K562 (cell line): ENCODE data around the gene CAPN7. TPM values are rescaled to one million over a fixed set of nuclear protein-coding genes. Genes with fewer than 3 reads are reported as not detected.

Source experiments
- C11orf30 ChIP-seq: fragments of 450-650 bp; IDR thresholded peaks from 2 replicates; pipeline ENCODE4 v1.6.1; 2016; ENCODE audit warnings: low read depth, mild to moderate bottlenecking
- CREB1 ChIP-seq, 2 experiments: sonication (generic) in 1 of 2; formaldehyde crosslinking in 1 of 2; IDR thresholded peaks; 2 replicates each; pipeline versions ENCODE4 v1.6.1 to v1.8.0; 2012 to 2022; ENCODE audit warnings: inconsistent platforms in 1 of 2, mild to moderate bottlenecking in 1 of 2, missing genetic modification reagents in 1 of 2, moderate library complexity in 1 of 2
- CREB5 ChIP-seq: fragments of 250-450 bp; sonication (Bioruptor Pico); IDR thresholded peaks from 2 replicates; pipeline ENCODE4 v1.5.0; 2020; ENCODE audit warnings: mild to moderate bottlenecking
- CTBP1 ChIP-seq: fragments of 450-650 bp; IDR thresholded peaks from 2 replicates; pipeline ENCODE4 v1.6.1; 2016; ENCODE audit warnings: borderline replicate concordance
- E2F3 ChIP-seq: fragments of 250-450 bp; sonication (Bioruptor Pico); IDR thresholded peaks from 2 replicates; pipeline ENCODE4 v1.4.0; 2020; ENCODE audit warnings: mild to moderate bottlenecking
- ELF1 ChIP-seq: fragments of 200-800 bp; sonication (Bioruptor generic); IDR thresholded peaks from 2 replicates; pipeline ENCODE4 v1.6.1; 2016; ENCODE audit warnings: missing genetic modification characterization, missing compliant biosample characterization
- ERF ChIP-seq: fragments of 450-650 bp; formaldehyde crosslinking; IDR thresholded peaks from 2 replicates; pipeline ENCODE4 v1.4.0; 2020; ENCODE audit warnings: mild to moderate bottlenecking, mixed read lengths
- ID3 ChIP-seq, 2 experiments: fragments of 250-450 bp in 1 of 2; fragments of 450-650 bp in 1 of 2; sonication (Bioruptor Pico) in 1 of 2; IDR thresholded peaks; 2 replicates each; pipeline versions ENCODE4 v1.6.1 to v1.8.0; 2016 to 2021; ENCODE audit warnings: mild to moderate bottlenecking in 2 of 2, moderate library complexity in 2 of 2, missing compliant biosample characterization in 1 of 2, missing genetic modification characterization in 1 of 2
- KDM4B ChIP-seq, 2 experiments: fragments of 450-650 bp in 1 of 2; sonication (generic) in 1 of 2; IDR thresholded peaks; 2 replicates each; pipeline ENCODE4 v1.6.1; 2016 to 2017; ENCODE audit warnings: borderline replicate concordance in 2 of 2, antibody characterized with exemption in 1 of 2, low read depth in 1 of 2, mild to moderate bottlenecking in 1 of 2
- MEIS2 ChIP-seq: fragments of 450-650 bp; IDR thresholded peaks from 2 replicates; pipeline ENCODE4 v1.6.1; 2014; ENCODE audit warnings: mild to moderate bottlenecking; ENCODE audit not compliant: partially characterized antibody
- MTA1 ChIP-seq: fragments of 450-650 bp; IDR thresholded peaks from 2 replicates; pipeline ENCODE4 v1.6.1; 2017; ENCODE audit warnings: borderline replicate concordance
- NEUROD1 ChIP-seq: fragments of 150-350 bp; IDR thresholded peaks from 2 replicates; pipeline ENCODE4 v1.6.1; 2014; ENCODE audit warnings: borderline replicate concordance, low read length, low read depth; ENCODE audit not compliant: partially characterized antibody
- SMARCC2 ChIP-seq: fragments of 450-650 bp; IDR thresholded peaks from 2 replicates; pipeline ENCODE4 v1.6.1; 2017; ENCODE audit warnings: antibody characterized with exemption, moderate library complexity, mild to moderate bottlenecking, low read depth
- SRSF3 ChIP-seq: fragments of 200-400 bp; formaldehyde crosslinking; IDR thresholded peaks from 2 replicates; pipeline ENCODE4 v1.6.1; 2016; ENCODE audit warnings: mild to moderate bottlenecking, low read length, moderate library complexity; ENCODE audit not compliant: insufficient read depth
- SUPT5H ChIP-seq: fragments of 450-650 bp; IDR thresholded peaks from 2 replicates; pipeline ENCODE4 v1.6.1; 2016
- TAF7 ChIP-seq: fragments of 450-650 bp; IDR thresholded peaks from 2 replicates; pipeline ENCODE4 v1.6.1; 2016; ENCODE audit warnings: missing genetic modification characterization, missing compliant biosample characterization
- TGIF2 ChIP-seq: sonication (generic); formaldehyde crosslinking; IDR thresholded peaks from 2 replicates; pipeline ENCODE4 v1.8.1; 2022; ENCODE audit warnings: mild to moderate bottlenecking, missing genetic modification reagents, moderate library complexity
- ZKSCAN8 ChIP-seq: fragments of 200-800 bp; sonication (Bioruptor generic); IDR thresholded peaks from 2 replicates; pipeline ENCODE4 v1.6.1; 2016; ENCODE audit warnings: missing genetic modification characterization, missing compliant biosample characterization
- ZNF232 ChIP-seq: sonication (generic); formaldehyde crosslinking; IDR thresholded peaks from 2 replicates; pipeline ENCODE4 v1.8.0; 2022; ENCODE audit warnings: mild to moderate bottlenecking, missing genetic modification reagents
- ZNF311 ChIP-seq: fragments of 250-450 bp; sonication (Bioruptor Pico); IDR thresholded peaks from 2 replicates; pipeline ENCODE4 v1.4.0; 2020; ENCODE audit warnings: mild to moderate bottlenecking, moderate library complexity
- ZNF655 ChIP-seq: fragments of 250-450 bp; sonication (Bioruptor Pico); IDR thresholded peaks from 2 replicates; pipeline ENCODE4 v1.5.0; 2021
- ZZZ3 ChIP-seq: fragments of 450-650 bp; IDR thresholded peaks from 2 replicates; pipeline ENCODE4 v1.6.1; 2016; ENCODE audit warnings: antibody characterized with exemption, mild to moderate bottlenecking, moderate library complexity
- polyA plus RNA-seq, 8 experiments: library from polyadenylated mRNA; depleted of rRNA in 4 of 8; stranded (reverse) in 5 of 8; unstranded in 3 of 8; fragments of >200 nt; fragmentation: Nextera tagmentation in 2 of 8; fragmentation: Illumina TruSeq in 1 of 8; extraction: Ambion mirVana in 2 of 8; extraction: Trizol in 1 of 8; gene quantifications; 2 replicates each; pipeline versions ENCODE4 v1.2.1 to v1.2.3, GENCODE V29; 2011 to 2014; ENCODE audit warnings: inconsistent platforms in 1 of 8, missing spikeins in 1 of 8
- total RNA-seq, 7 experiments: library from RNA; depleted of rRNA in 6 of 7; stranded (reverse); fragments of >200 nt in 6 of 7; fragmentation: Illumina TruSeq in 2 of 7; extraction: Trizol in 2 of 7; gene quantifications; 2 replicates each; pipeline versions ENCODE4 v1.2.1 to v1.2.3, GENCODE V29; 2011 to 2021; ENCODE audit warnings: low replicate concordance in 1 of 7
- TF ChIP-seq, protein P1 (sequence below): fragments of 250-450 bp; sonication (Bioruptor Pico); IDR thresholded peaks from 2 replicates; pipeline ENCODE4 v1.8.0; 2022; ENCODE audit warnings: inconsistent platforms

CAPN7 gene
- total and polyA plus RNA-seq, 9 of the 15 experiments (the other 6 are each of a cell fraction or from before 2014, with no cell fraction given), result 6.5 to 42.7 (median 32.7) TPM

DNA sequence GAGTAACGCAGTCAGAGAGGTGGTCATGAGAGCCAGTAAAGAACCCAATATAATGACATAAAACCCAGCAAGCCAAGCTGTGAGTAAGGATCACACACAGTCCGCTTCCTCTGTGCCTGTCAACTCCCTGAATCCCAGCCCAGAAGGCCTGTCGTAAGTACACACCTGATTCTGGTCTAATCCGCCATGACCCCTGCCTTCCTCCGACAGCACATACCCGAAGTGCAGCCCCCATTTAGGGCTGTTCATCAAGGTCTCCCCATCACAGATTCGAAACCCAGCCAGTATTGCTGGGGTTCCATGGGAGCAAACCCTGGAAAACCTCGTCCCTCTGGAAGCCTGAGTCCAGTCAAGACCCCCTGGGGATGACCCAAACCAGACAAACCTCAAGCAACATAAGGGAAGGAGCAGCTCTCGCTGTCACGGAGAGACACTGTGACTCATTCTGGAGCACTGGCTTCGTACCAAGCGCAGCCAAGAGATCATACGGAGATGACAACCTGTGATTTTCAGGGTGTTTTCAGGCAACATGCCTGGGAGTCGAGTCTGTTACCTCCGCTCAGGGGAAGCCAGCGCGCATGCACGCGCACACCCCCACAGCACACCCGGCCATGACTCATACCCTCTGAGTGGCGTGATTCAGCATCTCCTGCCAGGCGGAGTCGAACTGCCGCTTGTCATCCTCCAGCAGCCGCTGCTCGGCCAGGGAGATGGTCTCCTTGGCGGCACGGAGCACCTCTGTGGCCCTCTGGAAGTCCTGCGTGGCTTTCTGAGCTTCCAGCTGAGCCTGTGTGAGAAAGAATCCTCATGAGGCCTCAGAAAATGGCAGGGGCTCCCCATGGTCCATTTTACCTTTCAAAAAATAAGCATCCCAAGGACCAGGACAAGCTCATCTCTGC is 63.3 kb downstream of the CAPN7 start (continued):
- TF ChIP-seq CTBP1, result peak; percentile 99
- TF ChIP-seq CREB5 (CRISPR knock-in tag), result no peak
- peak; percentile 94 for TF ChIP-seq MEIS2
- peak; percentile 74 for TF ChIP-seq NEUROD1
- no peak for TF ChIP-seq ZNF311 (CRISPR knock-in tag)
- TF ChIP-seq, protein P1, sequence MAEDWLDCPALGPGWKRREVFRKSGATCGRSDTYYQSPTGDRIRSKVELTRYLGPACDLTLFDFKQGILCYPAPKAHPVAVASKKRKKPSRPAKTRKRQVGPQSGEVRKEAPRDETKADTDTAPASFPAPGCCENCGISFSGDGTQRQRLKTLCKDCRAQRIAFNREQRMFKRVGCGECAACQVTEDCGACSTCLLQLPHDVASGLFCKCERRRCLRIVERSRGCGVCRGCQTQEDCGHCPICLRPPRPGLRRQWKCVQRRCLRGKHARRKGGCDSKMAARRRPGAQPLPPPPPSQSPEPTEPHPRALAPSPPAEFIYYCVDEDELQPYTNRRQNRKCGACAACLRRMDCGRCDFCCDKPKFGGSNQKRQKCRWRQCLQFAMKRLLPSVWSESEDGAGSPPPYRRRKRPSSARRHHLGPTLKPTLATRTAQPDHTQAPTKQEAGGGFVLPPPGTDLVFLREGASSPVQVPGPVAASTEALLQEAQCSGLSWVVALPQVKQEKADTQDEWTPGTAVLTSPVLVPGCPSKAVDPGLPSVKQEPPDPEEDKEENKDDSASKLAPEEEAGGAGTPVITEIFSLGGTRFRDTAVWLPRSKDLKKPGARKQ (CRISPR knock-in tag), result peak; percentile 58; the same call in 1 of the 2 replicates
- peak; percentile 48; the same call in 1 of the 2 replicates for TF ChIP-seq TAF7 (tag)
- TF ChIP-seq KDM4B (IDR thresholded peaks at IDR 0.05; ENCODE audit: borderline replicate concordance in 2 of 2, low read depth in 1 of 2), result no peak
- no peak for TF ChIP-seq ELF1
- TF ChIP-seq ZNF232 (CRISPR knock-in tag), result no peak
- peak; percentile 99 for TF ChIP-seq C11orf30
- TF ChIP-seq SRSF3, result no peak
- TF ChIP-seq ZZZ3, result no peak
- TF ChIP-seq SUPT5H, result peak; percentile 75
- no peak for TF ChIP-seq ZNF655 (CRISPR knock-in tag)
- TF ChIP-seq MTA1, result peak; percentile 58; the same call in 1 of the 2 replicates
- TF ChIP-seq SMARCC2, result peak; percentile 87
- TF ChIP-seq ID3 (CRISPR knock-in tag; IDR thresholded peaks at IDR 0.05), result no peak
- 0 out of 2 replicates have a peak, but pooled peaks have one; percentile 26 for TF ChIP-seq ID3 (tag; IDR thresholded peaks at IDR 0.05)
- TF ChIP-seq ZKSCAN8 (CRISPR knock-in tag), result no peak
- TF ChIP-seq CREB1 (IDR thresholded peaks at IDR 0.05), result peak; percentile 66; the same call in 1 of the 2 replicates
- peak; percentile 69; the same call in 1 of the 2 replicates for TF ChIP-seq CREB1 (CRISPR knock-in tag; IDR thresholded peaks at IDR 0.05)
- no peak for TF ChIP-seq ERF (CRISPR knock-in tag)
- 0 out of 2 replicates have a peak, but pooled peaks have one; percentile 21 for TF ChIP-seq E2F3 (CRISPR knock-in tag)
- no peak for TF ChIP-seq TGIF2 (CRISPR knock-in tag)
